H1 (cell line): ENCODE results near the gene NRXN3. TPM values are rescaled to one million over a fixed set of nuclear protein-coding genes. Genes with fewer than 3 reads are reported as not detected.

Experiments used
- RAD21 ChIP-seq, 2 experiments: IDR thresholded peaks in 1 of 2; conservative IDR thresholded peaks in 1 of 2; 2 replicates each; pipeline ENCODE4 v1.6.1; 2011; ENCODE audit warnings: low read depth in 2 of 2, low read length in 2 of 2, improper control_type of control experiment in 1 of 2, inconsistent platforms in 1 of 2, mild to moderate bottlenecking in 1 of 2, moderate library complexity in 1 of 2
- polyA plus RNA-seq, 7 experiments: library from polyadenylated mRNA; depleted of rRNA in 3 of 7; stranded (reverse) in 5 of 7; unstranded in 2 of 7; fragments of >200 nt in 5 of 7; fragments of 200-250 nt in 2 of 7; gene quantifications; 1 replicate in 5 of 7; 2 replicates in 1 of 7; 4 replicates in 1 of 7; pipeline versions ENCODE4 v1.2.1 to v1.2.3, GENCODE V29; 2011 to 2013; ENCODE audit warnings: missing spikeins in 2 of 7, mixed read lengths in 2 of 7
- total RNA-seq: library from RNA; stranded (reverse); fragmentation: NEBNext Ultra II Directional; extraction: Animal tissue kit (Norgen Biotek cat#: 25700); gene quantifications from 2 replicates; pipeline ENCODE4 v1.2.1, GENCODE V29; 2021

NRXN3 gene
- total and polyA plus RNA-seq, 2 of the 8 experiments (the other 6 are each of a cell fraction or from before 2014, with no cell fraction given): 2.6 to 4.1 TPM

GRCh38 chr14:78157494-78158437 lies 12.4 kb upstream of the NRXN3 start (continued):
- peak in 1 of 2 experiments; percentile 1; a peak in 1 of 4 replicates for TF ChIP-seq RAD21 (IDR thresholded peaks at IDR 0.05 in 1 of 2, conservative IDR thresholded peaks at IDR 0.05 in 1 of 2; ENCODE audit: low read depth in 2 of 2, low read length in 2 of 2)
